ENCODE measurements around the gene DNAJC30. TPM values are rescaled to one million over a fixed set of nuclear protein-coding genes. Genes with fewer than 3 reads are reported as not detected.
A peak's percentile ranks its signal among the peaks of the same experiment; 100 is the strongest.

Gene DNAJC30
- total RNA-seq, 2 donors from 2014 or later: 8.9 to 11.1 TPM

DNA sequence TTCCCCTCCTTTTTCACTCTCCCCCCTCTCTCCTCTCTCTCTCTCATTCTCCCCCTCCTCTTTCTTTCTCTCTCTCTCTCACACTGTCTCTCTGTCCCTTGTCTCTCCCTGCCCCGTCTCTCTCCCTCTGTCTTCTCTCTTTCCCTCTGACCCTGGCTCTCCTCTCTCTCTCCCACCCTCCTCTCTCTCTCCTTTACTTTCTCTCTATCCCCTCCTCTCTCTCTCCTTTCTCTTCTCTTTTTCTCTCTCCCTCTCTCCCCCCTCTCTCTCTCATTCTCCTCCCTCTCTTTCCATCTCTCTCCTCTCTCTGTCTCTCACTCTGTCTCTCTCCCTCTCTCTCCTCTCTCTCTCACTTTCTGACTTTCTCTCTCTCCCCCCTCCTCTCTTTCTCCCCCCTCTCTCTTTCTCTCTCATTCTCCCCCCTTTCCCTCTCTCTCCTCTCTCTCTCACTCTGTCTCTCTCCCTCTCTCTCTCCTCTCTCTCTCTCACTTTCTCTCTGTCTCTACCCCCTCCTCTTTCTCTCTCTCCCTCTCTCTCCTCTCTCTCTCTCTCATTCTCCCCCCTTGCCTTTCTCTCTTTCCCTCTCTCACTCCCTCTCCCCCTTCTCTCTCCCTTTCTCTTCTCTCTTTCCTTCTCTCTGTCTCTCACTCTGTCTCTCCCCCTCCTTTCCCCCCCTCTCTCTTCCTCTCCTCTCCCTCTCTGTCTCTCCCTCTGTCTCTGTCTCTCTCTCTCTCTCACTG lies 34.5 kb downstream of the DNAJC30 start:
- Mint-ChIP-seq H3K9me3 (no peaks in the 10 kb centered on the region), H3K4me3 (peak overlapping the region; percentile 48), H3K27ac (no peak overlapping the region), H3K4me1 (peaks cover 13% of the 10 kb centered on the region), H3K36me3 (ENCODE audit: low read depth) (no peaks in the 10 kb centered on the region), H3K27me3 (ENCODE audit: insufficient read depth) (peaks cover 83% of the 10 kb centered on the region)
- H3K9ac ChIP-seq (ENCODE audit: extremely low read depth, low read length, poor library complexity, severe bottlenecking): peak overlapping the region; percentile 38
- no peak overlapping the region for H3K27ac ChIP-seq (ENCODE audit: low read depth, low read length)
- no peak for TF ChIP-seq CTCF (conservative IDR thresholded peaks at IDR 0.05)
- H3K9me3 ChIP-seq (ENCODE audit: control insufficient read depth, low read length): no peaks in the 10 kb centered on the region
- DNase-seq: no peak
- H3K4me3 ChIP-seq (ENCODE audit: low read length): no peak overlapping the region
- peaks cover 65% of the 10 kb centered on the region for H3K27me3 ChIP-seq (ENCODE audit: control insufficient read depth, insufficient read depth, low read length, poor library complexity, severe bottlenecking)
- H3K4me1 ChIP-seq (ENCODE audit: control insufficient read depth, insufficient read depth, low read length): no peaks in the 10 kb centered on the region
- WGBS, 2 experiments (ENCODE audit: insufficient coverage in 1 of 2, insufficient read length in 1 of 2): 66 to 78% methylated on average over 1 of the region's 1 CpG
- H3K36me3 ChIP-seq (ENCODE audit: control insufficient read depth, insufficient read depth, low read length): no peaks in the 10 kb centered on the region

- Histone ChIP-seq H3K27ac (ENCODE audit: low read depth, low read length) (no peak overlapping the region), H3K9ac (ENCODE audit: extremely low read depth, low read length, poor library complexity, severe bottlenecking) (peak overlapping the region; percentile 38), H3K4me3 (ENCODE audit: low read length) (peak overlapping the region; percentile 53), H3K4me1 (ENCODE audit: control insufficient read depth, insufficient read depth, low read length) (no peaks in the 10 kb centered on the region), H3K36me3 (ENCODE audit: control insufficient read depth, insufficient read depth, low read length) (no peaks in the 10 kb centered on the region), H3K27me3 (ENCODE audit: control insufficient read depth, insufficient read depth, low read length, poor library complexity, severe bottlenecking) (peaks cover 65% of the 10 kb centered on the region), H3K9me3 (ENCODE audit: control insufficient read depth, low read length) (no peaks in the 10 kb centered on the region)
- WGBS, 2 experiments (ENCODE audit: insufficient coverage in 1 of 2, insufficient read length in 1 of 2): 1 to 2% methylated on average over 26 to 62 of the region's 62 CpGs
- peak; percentile 82 for DNase-seq
- Mint-ChIP-seq H3K4me1 (peaks cover 13% of the 10 kb centered on the region), H3K4me3 (peak overlapping the region; percentile 48), H3K9me3 (peaks cover 1% of the 10 kb centered on the region), H3K27me3 (ENCODE audit: insufficient read depth) (peaks cover 81% of the 10 kb centered on the region), H3K36me3 (ENCODE audit: low read depth) (no peaks in the 10 kb centered on the region), H3K27ac (no peak overlapping the region)
- no peak for TF ChIP-seq CTCF (conservative IDR thresholded peaks at IDR 0.05)
These were observed 35.3 kb downstream of the DNAJC30 start for GRCh38 chr7:73647725-73648592.

DNA sequence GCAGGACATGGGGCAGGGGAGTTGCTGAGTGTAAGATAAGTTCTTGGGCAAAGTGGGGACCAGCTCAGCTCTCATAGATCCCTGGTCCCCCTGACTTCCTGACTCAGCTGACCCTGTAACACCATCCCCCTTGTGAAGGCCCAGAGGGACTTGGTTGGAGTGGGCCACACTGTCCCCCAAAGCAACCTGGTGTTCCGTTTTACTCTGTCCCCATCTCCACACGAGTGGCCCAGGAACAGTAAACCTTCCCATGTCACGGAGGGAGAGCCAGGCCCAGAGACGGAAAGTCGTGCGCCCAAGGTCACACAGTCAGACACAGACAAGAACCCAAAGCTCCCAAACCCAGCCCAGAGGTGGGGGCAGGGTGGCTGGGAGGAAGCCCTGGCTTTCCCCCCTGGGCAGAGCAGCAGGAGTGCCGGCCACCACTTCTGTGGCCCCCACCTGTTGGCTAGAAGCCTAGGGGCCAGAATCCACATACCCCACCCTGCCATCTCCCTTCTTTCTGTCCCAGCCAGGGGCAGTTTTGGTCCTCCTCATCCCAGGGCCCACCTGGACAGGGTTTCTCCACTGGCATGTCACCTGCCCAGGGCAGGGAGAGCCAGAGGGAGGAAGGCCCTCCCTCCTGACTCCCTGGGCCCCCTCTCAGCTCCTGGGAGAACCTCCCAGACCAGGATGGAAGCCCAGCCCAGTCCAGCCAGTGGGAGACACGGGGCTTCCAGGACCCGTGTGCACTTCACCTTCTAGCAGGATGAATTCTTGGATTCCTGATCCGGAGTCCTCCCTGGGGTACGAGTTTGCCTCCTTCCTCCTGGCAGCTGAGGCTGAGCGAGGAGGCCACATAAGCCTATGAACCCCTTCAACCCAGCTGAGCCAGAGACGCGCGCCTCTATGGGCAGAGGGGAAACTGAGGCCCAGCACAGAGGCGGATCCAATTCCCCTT lies 36.2 kb downstream of the DNAJC30 start:
- Histone ChIP-seq H3K4me3 (ENCODE audit: low read length) (no peak overlapping the region), H3K27ac (ENCODE audit: low read depth, low read length) (no peak overlapping the region), H3K4me1 (ENCODE audit: control insufficient read depth, insufficient read depth, low read length) (no peaks in the 10 kb centered on the region), H3K27me3 (ENCODE audit: control insufficient read depth, insufficient read depth, low read length, poor library complexity, severe bottlenecking) (peaks cover 65% of the 10 kb centered on the region), H3K36me3 (ENCODE audit: control insufficient read depth, insufficient read depth, low read length) (no peaks in the 10 kb centered on the region), H3K9ac (ENCODE audit: extremely low read depth, low read length, poor library complexity, severe bottlenecking) (no peak overlapping the region), H3K9me3 (ENCODE audit: control insufficient read depth, low read length) (no peaks in the 10 kb centered on the region)
- H3K4me1 Mint-ChIP-seq: peaks cover 7% of the 10 kb centered on the region
- H3K9me3 Mint-ChIP-seq: peaks cover 3% of the 10 kb centered on the region
- H3K36me3 Mint-ChIP-seq (ENCODE audit: low read depth): no peaks in the 10 kb centered on the region
- TF ChIP-seq CTCF (conservative IDR thresholded peaks at IDR 0.05): no peak
- WGBS, 2 experiments (ENCODE audit: insufficient coverage in 1 of 2, insufficient read length in 1 of 2): 61 to 65% methylated on average over 10 to 16 of the region's 16 CpGs
- H3K27me3 Mint-ChIP-seq (ENCODE audit: insufficient read depth): peaks cover 75% of the 10 kb centered on the region
- DNase-seq: peak; percentile 61
- no peak overlapping the region for H3K27ac Mint-ChIP-seq
- peak overlapping the region; percentile 48 for H3K4me3 Mint-ChIP-seq
